GM23338 (cell line): ENCODE measurements around the gene ATF7IP. TPM values are rescaled to one million over a fixed set of nuclear protein-coding genes. Genes with fewer than 3 reads are reported as not detected.

Experiments
- ATAC-seq: fragments of 200-7000 bp; cut with Tn5 transposase; 3 replicates; pipeline ENCODE4 v1.9.1; 2020
- DNase-seq: peaks from one replicate; pipeline ENCODE4 v3.0.0-alpha.2; 2015; ENCODE audit warnings: low spot score
- H2AFZ ChIP-seq: fragments of 200-600 bp; sonication (generic); 2 replicates; pipeline ENCODE4 v1.8.0; 2016; ENCODE audit warnings: antibody characterized with exemption, mild to moderate bottlenecking, moderate library complexity
- H3F3A ChIP-seq: fragments of 200-600 bp; sonication (generic); replicated peaks from 2 replicates; pipeline ENCODE4 v1.8.0; 2017; ENCODE audit warnings: antibody characterized with exemption, mixed run types, low read depth
- H3K27ac ChIP-seq: fragments of 200-600 bp; sonication (generic); 2 replicates; pipeline ENCODE4 v1.6.1; 2016; ENCODE audit warnings: low read depth
- H3K27me3 ChIP-seq: fragments of 200-600 bp; sonication (generic); 2 replicates; pipeline ENCODE4 v1.8.0; 2016; ENCODE audit warnings: mild to moderate bottlenecking, mixed run types, moderate library complexity; ENCODE audit not compliant: insufficient read depth
- H3K36me3 ChIP-seq: fragments of 200-600 bp; sonication (generic); 2 replicates; pipeline ENCODE4 v1.8.0; 2016; ENCODE audit warnings: mild to moderate bottlenecking; ENCODE audit not compliant: insufficient read depth
- H3K4me1 ChIP-seq: fragments of 200-600 bp; sonication (generic); 2 replicates; pipeline ENCODE4 v1.8.0; 2016; ENCODE audit warnings: mild to moderate bottlenecking, moderate library complexity; ENCODE audit not compliant: insufficient read depth
- H3K4me2 ChIP-seq: fragments of 200-600 bp; sonication (generic); 2 replicates; pipeline ENCODE4 v1.7.1; 2017; ENCODE audit warnings: mixed run types
- H3K4me3 ChIP-seq: fragments of 200-600 bp; sonication (generic); 2 replicates; pipeline ENCODE4 v1.6.1; 2016; ENCODE audit warnings: mixed run types
- H3K79me2 ChIP-seq: fragments of 200-600 bp; sonication (generic); replicated peaks from 2 replicates; pipeline ENCODE4 v1.8.0; 2017; ENCODE audit warnings: mild to moderate bottlenecking; ENCODE audit not compliant: insufficient read depth
- H3K9me2 ChIP-seq: fragments of 200-600 bp; sonication (generic); 2 replicates; pipeline ENCODE4 v1.8.0; 2017; ENCODE audit not compliant: insufficient read depth
- H4K20me1 ChIP-seq: fragments of 200-600 bp; sonication (generic); replicated peaks from 2 replicates; pipeline ENCODE4 v1.8.0; 2017; ENCODE audit warnings: mild to moderate bottlenecking; ENCODE audit not compliant: insufficient read depth
- H3K27ac Mint-ChIP-seq: 2 replicates; pipeline ENCODE4 v1.8.0; 2020; ENCODE audit warnings: inconsistent platforms, mild to moderate bottlenecking, moderate library complexity, mixed read lengths
- H3K27me3 Mint-ChIP-seq: 3 replicates; pipeline ENCODE4 v1.8.0; 2022; ENCODE audit warnings: low read depth, mild to moderate bottlenecking, moderate library complexity, mixed read lengths, inconsistent platforms; ENCODE audit not compliant: insufficient read depth, poor library complexity
- H3K36me3 Mint-ChIP-seq: 3 replicates; pipeline ENCODE4 v1.8.0; 2021; ENCODE audit warnings: low read depth, mild to moderate bottlenecking, inconsistent platforms, moderate library complexity, mixed read lengths
- H3K4me1 Mint-ChIP-seq: 3 replicates; pipeline ENCODE4 v1.8.0; 2020; ENCODE audit warnings: mild to moderate bottlenecking, inconsistent platforms, mixed read lengths
- H3K4me3 Mint-ChIP-seq: 3 replicates; pipeline ENCODE4 v1.8.0; 2021; ENCODE audit warnings: moderate library complexity, mild to moderate bottlenecking, inconsistent platforms, mixed read lengths
- H3K9me3 Mint-ChIP-seq: 3 replicates; pipeline ENCODE4 v1.8.0; 2020; ENCODE audit warnings: moderate library complexity, mild to moderate bottlenecking, inconsistent platforms, mixed read lengths
- CREB1 ChIP-seq: fragments of 250-450 bp; sonication (Bioruptor Pico); IDR thresholded peaks from 2 replicates; pipeline ENCODE4 v1.5.0; 2020; ENCODE audit warnings: low read depth, mild to moderate bottlenecking, moderate library complexity
- CTCF ChIP-seq, 2 experiments: fragments of 200-600 bp in 1 of 2; sonication (generic) in 1 of 2; conservative IDR thresholded peaks; 2 replicates each; pipeline versions ENCODE4 v1.5.1 to v1.6.1; 2016 to 2017; ENCODE audit warnings: antibody characterized with exemption in 2 of 2, low read depth in 2 of 2, mild to moderate bottlenecking in 2 of 2, moderate library complexity in 1 of 2
- JUNB ChIP-seq: IDR thresholded peaks from one replicate; pipeline ENCODE4 v1.6.1; 2016; ENCODE audit warnings: antibody characterized with exemption; ENCODE audit not compliant: unreplicated experiment
- POLR2AphosphoS5 ChIP-seq: IDR thresholded peaks from 2 replicates; pipeline ENCODE4 v1.6.1; 2016; ENCODE audit warnings: antibody characterized with exemption, low read depth
- REST ChIP-seq: IDR thresholded peaks from one replicate; pipeline ENCODE4 v1.6.1; 2018; ENCODE audit warnings: antibody characterized with exemption; ENCODE audit not compliant: unreplicated experiment
- STAT1 ChIP-seq: IDR thresholded peaks from one replicate; pipeline ENCODE4 v1.6.1; 2016; ENCODE audit warnings: antibody characterized with exemption; ENCODE audit not compliant: unreplicated experiment
- ZNF331 ChIP-seq: fragments of 250-450 bp; sonication (Bioruptor Pico); IDR thresholded peaks from 2 replicates; pipeline ENCODE4 v1.5.0; 2020; ENCODE audit warnings: low read depth, mild to moderate bottlenecking, moderate library complexity
- ZNF462 ChIP-seq: fragments of 250-450 bp; sonication (Bioruptor Pico); IDR thresholded peaks from 2 replicates; pipeline ENCODE4 v1.5.0; 2020; ENCODE audit warnings: mild to moderate bottlenecking, moderate library complexity
- polyA plus RNA-seq: library from polyadenylated mRNA; unstranded; fragments of >200 nt; fragmentation: Nextera tagmentation; extraction: Ambion mirVana; gene quantifications from 2 replicates; pipeline ENCODE4 v1.2.1, GENCODE V29; 2016
- total RNA-seq: library from RNA; depleted of rRNA; stranded (reverse); fragments of >200 nt; shearing (Covaris generic); gene quantifications from 2 replicates; pipeline ENCODE4 v1.2.3, GENCODE V29; 2014

ATF7IP gene
- total and polyA plus RNA-seq, 2 experiments from 2014 or later = 76.4 to 118 TPM

GRCh38 chr12:14410841-14411569, 45.5 kb downstream of the ATF7IP start (continued):
- no peak for TF ChIP-seq REST

- Histone ChIP-seq H2AFZ (no peak overlapping the region), H3K4me2 (no peak overlapping the region; the same call in 1 of the 2 replicates), H3K9me2 (no peaks in the 10 kb centered on the region), H3K4me1 (peaks cover 46% of the 10 kb centered on the region), H3K4me3 (no peak overlapping the region), H3K79me2 (peaks cover 96% of the 10 kb centered on the region), H3K36me3 (no peaks in the 10 kb centered on the region), H3F3A (no peaks in the 10 kb centered on the region), H3K27ac (peak overlapping the region; percentile 53), H4K20me1 (no peaks in the 10 kb centered on the region), H3K27me3 (no peaks in the 10 kb centered on the region)
- Mint-ChIP-seq H3K9me3 (no peaks in the 10 kb centered on the region; the same call in 2 of the 3 replicates), H3K27me3 (peaks cover 1% of the 10 kb centered on the region), H3K27ac (peak overlapping the region; percentile 83), H3K36me3 (peaks cover 15% of the 10 kb centered on the region; the same call in 2 of the 3 replicates), H3K4me1 (peaks cover 57% of the 10 kb centered on the region), H3K4me3 (peak overlapping the region; percentile 33; the same call in 2 of the 3 replicates)
- ATAC-seq = peak; percentile 39
- DNase-seq = peak; percentile 79
- TF ChIP-seq POLR2AphosphoS5 = no peak
- no peak for TF ChIP-seq JUNB
- TF ChIP-seq CTCF (conservative IDR thresholded peaks at IDR 0.05; ENCODE audit: low read depth in 2 of 2) = no peak
- no peak for TF ChIP-seq STAT1
- TF ChIP-seq CREB1 (CRISPR knock-in tag) = no peak
- no peak for TF ChIP-seq ZNF331 (CRISPR knock-in tag)
- no peak for TF ChIP-seq REST
- TF ChIP-seq ZNF462 (CRISPR knock-in tag) = no peak
Measured at GRCh38 chr12:14416658-14417057, 51.2 kb downstream of the ATF7IP start.
